H1 (cell line): Measurements from ENCODE around the gene MPHOSPH9. TPM values are rescaled to one million over a fixed set of nuclear protein-coding genes. Genes with fewer than 3 reads are reported as not detected.

Source experiments
- CTCF ChIP-seq, 3 experiments: IDR thresholded peaks; 1 replicate in 2 of 3; 2 replicates in 1 of 3; pipeline versions ENCODE4 v1.5.1 to v1.6.1; 2011; ENCODE audit warnings: low read length in 3 of 3, mild to moderate bottlenecking in 3 of 3, inconsistent platforms in 2 of 3, low read depth in 1 of 3, moderate library complexity in 1 of 3; ENCODE audit not compliant: insufficient read depth in 1 of 3; ENCODE audit errors: control extremely low read depth in 1 of 3
- KDM5A ChIP-seq: fragments of 200-600 bp; IDR thresholded peaks from 2 replicates; pipeline ENCODE4 v1.7.1; 2012; ENCODE audit warnings: mild to moderate bottlenecking, low read length, inconsistent platforms, mixed read lengths
- MAFK ChIP-seq: IDR thresholded peaks from 2 replicates; pipeline ENCODE4 v1.6.1; 2012; ENCODE audit warnings: low read depth, mild to moderate bottlenecking, improper control_type of control experiment, low read length
- RXRA ChIP-seq: IDR thresholded peaks from 2 replicates; pipeline ENCODE4 v1.6.1; 2011; ENCODE audit warnings: low read depth, mild to moderate bottlenecking, low read length, moderate library complexity; ENCODE audit not compliant: insufficient read depth
- SP1 ChIP-seq: IDR thresholded peaks from 2 replicates; pipeline ENCODE4 v1.6.1; 2011; ENCODE audit warnings: low read depth, low read length
- polyA plus RNA-seq, 7 experiments: library from polyadenylated mRNA; depleted of rRNA in 3 of 7; stranded (reverse) in 5 of 7; unstranded in 2 of 7; fragments of >200 nt in 5 of 7; fragments of 200-250 nt in 2 of 7; gene quantifications; 1 replicate in 5 of 7; 2 replicates in 1 of 7; 4 replicates in 1 of 7; pipeline versions ENCODE4 v1.2.1 to v1.2.3, GENCODE V29; 2011 to 2013; ENCODE audit warnings: missing spikeins in 2 of 7, mixed read lengths in 2 of 7
- total RNA-seq: library from RNA; stranded (reverse); fragmentation: NEBNext Ultra II Directional; extraction: Animal tissue kit (Norgen Biotek cat#: 25700); gene quantifications from 2 replicates; pipeline ENCODE4 v1.2.1, GENCODE V29; 2021

MPHOSPH9 gene
- total and polyA plus RNA-seq, 2 of the 8 experiments (the other 6 are each of a cell fraction or from before 2014, with no cell fraction given) = 8.8 to 48.8 TPM

- TF ChIP-seq MAFK (no peak), RXRA (no peak), SP1 (no peak), KDM5A (no peak), CTCF (IDR thresholded peaks at IDR 0.05; ENCODE audit: control extremely low read depth in 1 of 3, insufficient read depth in 1 of 3, low read depth in 1 of 3, low read length in 3 of 3) (no peak)
Measured at GRCh38 chr12:123267335-123267920, 34.5 kb upstream of the MPHOSPH9 start (continued).
